MG63 (cell line): ENCODE results near the gene ZNF423. TPM values are rescaled to one million over a fixed set of nuclear protein-coding genes. Genes with fewer than 3 reads are reported as not detected.
"Not testable (repeated sequence)": the region's sequence is repeated elsewhere in the genome, so short reads cannot be mapped to it uniquely, and the experiment has no call there.

ENCODE experiments used
- DNase-seq: peaks from one replicate; pipeline ENCODE4 v3.0.0-alpha.2; 2020
- H3K27me3 ChIP-seq: fragments of 250-450 bp; sonication (Bioruptor Pico); 2 replicates; pipeline ENCODE4 v1.5.1; 2020; ENCODE audit warnings: mild to moderate bottlenecking, moderate library complexity
- H3K36me3 ChIP-seq: fragments of 250-450 bp; sonication (Bioruptor Pico); 2 replicates; pipeline ENCODE4 v1.5.1; 2020; ENCODE audit warnings: mild to moderate bottlenecking, moderate library complexity
- H3K4me3 ChIP-seq: fragments of 250-450 bp; sonication (Bioruptor Pico); 2 replicates; pipeline ENCODE4 v1.5.1; 2020; ENCODE audit warnings: mild to moderate bottlenecking, moderate library complexity
- H3K9me3 ChIP-seq: fragments of 250-450 bp; sonication (Bioruptor Pico); 2 replicates; pipeline ENCODE4 v1.5.1; 2020; ENCODE audit warnings: mild to moderate bottlenecking, moderate library complexity
- total RNA-seq: library from RNA; depleted of rRNA; stranded (reverse); fragments of >200 nt; shearing (Covaris generic); gene quantifications from 2 replicates; pipeline ENCODE4 v1.2.3, GENCODE V29; 2014; ENCODE audit warnings: low replicate concordance

The ZNF423 gene
- total RNA-seq, 1 experiment from 2014 or later = 0.07 TPM

GRCh38 chr16:49562894-49563293 lies 293.0 kb downstream of the ZNF423 start:
- H3K4me3 ChIP-seq, H3K36me3 ChIP-seq, H3K27me3 ChIP-seq, DNase-seq, H3K9me3 ChIP-seq: not testable (repeated sequence)

GRCh38 chr16:49562228-49562627 lies 293.7 kb downstream of the ZNF423 start:
- no peaks in the 10 kb centered on the region for H3K27me3 ChIP-seq
- no peaks in the 10 kb centered on the region for H3K36me3 ChIP-seq
- no peak overlapping the region for H3K4me3 ChIP-seq
- DNase-seq = no peak
- no peaks in the 10 kb centered on the region for H3K9me3 ChIP-seq

- H3K9me3 ChIP-seq = no peaks in the 10 kb centered on the region
- no peak for DNase-seq
- H3K4me3 ChIP-seq = no peak overlapping the region
- no peaks in the 10 kb centered on the region for H3K27me3 ChIP-seq
- H3K36me3 ChIP-seq = no peaks in the 10 kb centered on the region
Observed at GRCh38 chr16:49560004-49560830, 295.7 kb downstream of the ZNF423 start.

GRCh38 chr16:49559242-49559641 lies 296.7 kb downstream of the ZNF423 start:
- Histone ChIP-seq H3K4me3 (no peak overlapping the region), H3K9me3 (no peaks in the 10 kb centered on the region), H3K36me3 (no peaks in the 10 kb centered on the region), H3K27me3 (no peaks in the 10 kb centered on the region)
- DNase-seq = no peak

GRCh38 chr16:49558451-49558850 lies 297.5 kb downstream of the ZNF423 start:
- H3K4me3 ChIP-seq = no peak overlapping the region
- no peaks in the 10 kb centered on the region for H3K27me3 ChIP-seq
- no peaks in the 10 kb centered on the region for H3K36me3 ChIP-seq
- no peaks in the 10 kb centered on the region for H3K9me3 ChIP-seq
- DNase-seq = no peak

- H3K27me3 ChIP-seq = no peaks in the 10 kb centered on the region
- H3K9me3 ChIP-seq = no peaks in the 10 kb centered on the region
- no peak for DNase-seq
- H3K36me3 ChIP-seq = no peaks in the 10 kb centered on the region
- no peak overlapping the region for H3K4me3 ChIP-seq
Observed at GRCh38 chr16:49556606-49557446, 299.1 kb downstream of the ZNF423 start.

- Histone ChIP-seq H3K4me3 (no peak overlapping the region), H3K36me3 (no peaks in the 10 kb centered on the region)
- DNase-seq = no peak
Observed at GRCh38 chr16:49556249-49556605, 299.7 kb downstream of the ZNF423 start.

GRCh38 chr16:49554681-49555080 lies 301.2 kb downstream of the ZNF423 start:
- Histone ChIP-seq H3K27me3 (no peaks in the 10 kb centered on the region), H3K4me3 (no peak overlapping the region), H3K36me3 (no peaks in the 10 kb centered on the region), H3K9me3 (no peaks in the 10 kb centered on the region)
- DNase-seq = no peak

More at GRCh38 chr16:49556249-49556605, 299.7 kb downstream of the ZNF423 start:
- H3K27me3 ChIP-seq = no peaks in the 10 kb centered on the region
- no peaks in the 10 kb centered on the region for H3K9me3 ChIP-seq

GRCh38 chr16:49552313-49552928 lies 303.5 kb downstream of the ZNF423 start:
- Histone ChIP-seq H3K27me3 (no peaks in the 10 kb centered on the region), H3K36me3 (no peaks in the 10 kb centered on the region), H3K4me3 (no peak overlapping the region), H3K9me3 (no peaks in the 10 kb centered on the region)
- DNase-seq = no peak

GRCh38 chr16:49550666-49551065 lies 305.2 kb downstream of the ZNF423 start:
- H3K36me3 ChIP-seq = no peaks in the 10 kb centered on the region

GRCh38 chr16:49550140-49550539 lies 305.8 kb downstream of the ZNF423 start:
- H3K9me3 ChIP-seq = no peaks in the 10 kb centered on the region

More at GRCh38 chr16:49550666-49551065, 305.2 kb downstream of the ZNF423 start:
- no peak for DNase-seq
- no peak overlapping the region for H3K4me3 ChIP-seq
- H3K27me3 ChIP-seq = no peaks in the 10 kb centered on the region
- H3K9me3 ChIP-seq = no peaks in the 10 kb centered on the region

GRCh38 chr16:49548325-49548970 lies 307.5 kb downstream of the ZNF423 start:
- Histone ChIP-seq H3K27me3 (no peaks in the 10 kb centered on the region), H3K9me3 (no peaks in the 10 kb centered on the region), H3K4me3 (no peak overlapping the region), H3K36me3 (no peaks in the 10 kb centered on the region)
- DNase-seq = no peak

More at GRCh38 chr16:49550140-49550539, 305.8 kb downstream of the ZNF423 start:
- DNase-seq = no peak
- no peaks in the 10 kb centered on the region for H3K27me3 ChIP-seq
- no peaks in the 10 kb centered on the region for H3K36me3 ChIP-seq
- no peak overlapping the region for H3K4me3 ChIP-seq

GRCh38 chr16:49547448-49547847 lies 308.5 kb downstream of the ZNF423 start:
- Histone ChIP-seq H3K4me3 (no peak overlapping the region), H3K27me3 (no peaks in the 10 kb centered on the region), H3K9me3 (no peaks in the 10 kb centered on the region), H3K36me3 (no peaks in the 10 kb centered on the region)
- no peak for DNase-seq

GRCh38 chr16:49546735-49547134 lies 309.2 kb downstream of the ZNF423 start:
- DNase-seq = no peak
- no peaks in the 10 kb centered on the region for H3K36me3 ChIP-seq
- H3K4me3 ChIP-seq = no peak overlapping the region
- no peaks in the 10 kb centered on the region for H3K9me3 ChIP-seq
- no peaks in the 10 kb centered on the region for H3K27me3 ChIP-seq

- Histone ChIP-seq H3K27me3 (no peaks in the 10 kb centered on the region), H3K9me3 (no peaks in the 10 kb centered on the region)
- no peak for DNase-seq
Observed at GRCh38 chr16:49545741-49546448, 310.0 kb downstream of the ZNF423 start.

GRCh38 chr16:49545243-49545642 lies 310.7 kb downstream of the ZNF423 start:
- DNase-seq = no peak
- Histone ChIP-seq H3K27me3 (no peaks in the 10 kb centered on the region), H3K36me3 (no peaks in the 10 kb centered on the region), H3K4me3 (no peak overlapping the region), H3K9me3 (no peaks in the 10 kb centered on the region)

More at GRCh38 chr16:49545741-49546448, 310.0 kb downstream of the ZNF423 start:
- no peak overlapping the region for H3K4me3 ChIP-seq
- H3K36me3 ChIP-seq = no peaks in the 10 kb centered on the region
